ENCODE results near the gene GFI1B. TPM values are rescaled to one million over a fixed set of nuclear protein-coding genes. Genes with fewer than 3 reads are reported as not detected.

Gene GFI1B
- total RNA-seq, 2 donors from 2014 or later: 0.44 TPM; not detected in 1

DNA sequence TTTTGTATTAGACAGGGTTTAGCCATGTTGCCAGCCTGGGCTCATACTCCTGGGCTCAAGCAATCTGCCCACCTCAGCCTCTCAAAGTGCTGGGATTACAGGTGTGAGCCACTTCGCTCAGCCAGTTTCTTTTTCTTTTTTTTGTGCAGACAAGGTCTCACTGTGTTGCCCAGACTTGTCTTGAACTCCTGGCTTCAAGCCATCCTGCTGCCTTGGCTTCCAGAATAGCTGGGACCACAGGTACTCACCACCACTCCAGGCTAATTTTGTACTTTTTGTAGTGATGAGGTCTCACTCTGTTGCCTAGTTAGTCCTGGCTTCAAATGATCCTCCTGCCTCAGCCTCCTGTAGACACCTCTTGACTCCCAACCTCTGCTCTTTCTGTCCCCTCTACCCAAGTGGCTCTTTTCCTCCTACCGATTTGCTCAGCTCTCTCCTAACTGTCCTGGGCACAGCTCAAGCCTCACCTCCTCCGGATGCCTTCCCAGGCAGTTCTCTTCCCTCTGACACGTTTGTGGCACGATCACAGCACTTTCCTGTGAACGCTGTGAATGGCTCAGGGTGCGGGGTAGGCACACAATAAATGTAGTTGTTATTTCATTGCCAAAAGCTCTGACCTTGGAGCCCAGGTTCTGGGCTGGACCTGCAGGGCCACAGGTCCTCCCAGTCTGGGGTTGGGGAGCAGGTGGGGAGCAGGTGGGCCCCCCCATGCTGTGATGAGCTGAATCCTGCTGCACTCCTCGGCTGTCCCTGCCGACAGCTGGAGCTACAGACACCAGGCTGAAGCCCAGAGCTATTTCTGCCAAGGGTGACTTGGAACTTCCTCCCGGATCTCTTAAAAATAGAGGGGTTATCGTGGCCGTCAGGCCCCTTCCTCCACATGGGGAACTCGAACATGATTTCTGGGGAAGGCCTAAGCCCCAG lies 23.9 kb downstream of the GFI1B start:
- Histone ChIP-seq H3K9me3 (ENCODE audit: control insufficient read depth, low read length) (no peaks in the 10 kb centered on the region), H3K9ac (ENCODE audit: extremely low read depth, low read length, poor library complexity, severe bottlenecking) (no peak overlapping the region), H3K4me3 (ENCODE audit: low read length) (no peak overlapping the region), H3K27ac (ENCODE audit: low read depth, low read length) (no peak overlapping the region), H3K36me3 (ENCODE audit: control insufficient read depth, insufficient read depth, low read length) (no peaks in the 10 kb centered on the region), H3K4me1 (ENCODE audit: control insufficient read depth, insufficient read depth, low read length) (peaks cover 18% of the 10 kb centered on the region), H3K27me3 (ENCODE audit: control insufficient read depth, insufficient read depth, low read length, poor library complexity, severe bottlenecking) (peaks cover 10% of the 10 kb centered on the region)
- Mint-ChIP-seq H3K4me1 (peaks cover 36% of the 10 kb centered on the region), H3K9me3 (no peaks in the 10 kb centered on the region), H3K27ac (no peak overlapping the region), H3K27me3 (ENCODE audit: insufficient read depth) (peaks cover 33% of the 10 kb centered on the region), H3K36me3 (ENCODE audit: low read depth) (no peaks in the 10 kb centered on the region), H3K4me3 (no peak overlapping the region)
- TF ChIP-seq, protein P1, sequence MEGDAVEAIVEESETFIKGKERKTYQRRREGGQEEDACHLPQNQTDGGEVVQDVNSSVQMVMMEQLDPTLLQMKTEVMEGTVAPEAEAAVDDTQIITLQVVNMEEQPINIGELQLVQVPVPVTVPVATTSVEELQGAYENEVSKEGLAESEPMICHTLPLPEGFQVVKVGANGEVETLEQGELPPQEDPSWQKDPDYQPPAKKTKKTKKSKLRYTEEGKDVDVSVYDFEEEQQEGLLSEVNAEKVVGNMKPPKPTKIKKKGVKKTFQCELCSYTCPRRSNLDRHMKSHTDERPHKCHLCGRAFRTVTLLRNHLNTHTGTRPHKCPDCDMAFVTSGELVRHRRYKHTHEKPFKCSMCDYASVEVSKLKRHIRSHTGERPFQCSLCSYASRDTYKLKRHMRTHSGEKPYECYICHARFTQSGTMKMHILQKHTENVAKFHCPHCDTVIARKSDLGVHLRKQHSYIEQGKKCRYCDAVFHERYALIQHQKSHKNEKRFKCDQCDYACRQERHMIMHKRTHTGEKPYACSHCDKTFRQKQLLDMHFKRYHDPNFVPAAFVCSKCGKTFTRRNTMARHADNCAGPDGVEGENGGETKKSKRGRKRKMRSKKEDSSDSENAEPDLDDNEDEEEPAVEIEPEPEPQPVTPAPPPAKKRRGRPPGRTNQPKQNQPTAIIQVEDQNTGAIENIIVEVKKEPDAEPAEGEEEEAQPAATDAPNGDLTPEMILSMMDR (conservative IDR thresholded peaks at IDR 0.05): no peak
- WGBS, 2 experiments (ENCODE audit: insufficient coverage in 1 of 2, insufficient read length in 1 of 2): 71 to 84% methylated on average over 11 to 13 of the region's 13 CpGs
- DNase-seq: peak; percentile 44

DNA sequence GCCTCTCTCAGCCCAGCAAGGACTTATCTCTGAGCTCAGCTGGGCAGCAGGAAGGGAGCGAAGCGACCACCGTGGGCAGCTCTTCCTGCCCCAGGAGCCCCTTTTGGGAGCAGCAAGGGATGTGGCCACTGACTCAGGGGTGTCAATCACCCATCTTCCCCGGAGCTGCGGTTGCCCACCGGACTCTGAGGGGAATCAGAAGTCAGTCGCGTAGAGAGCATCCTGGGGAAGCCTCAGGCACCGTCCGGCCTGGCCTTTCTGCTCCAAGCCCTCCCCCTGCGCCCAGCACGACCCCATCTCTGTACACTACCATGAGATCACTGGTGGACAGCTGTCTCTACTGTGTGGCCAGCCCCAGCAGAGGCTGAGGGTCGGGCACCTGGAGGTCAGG lies 24.6 kb downstream of the GFI1B start:
- H3K27ac Mint-ChIP-seq: no peak overlapping the region
- Histone ChIP-seq H3K27me3 (ENCODE audit: control insufficient read depth, insufficient read depth, low read length, poor library complexity, severe bottlenecking) (peaks cover 10% of the 10 kb centered on the region), H3K27ac (ENCODE audit: low read depth, low read length) (no peak overlapping the region), H3K4me3 (ENCODE audit: low read length) (no peak overlapping the region), H3K4me1 (ENCODE audit: control insufficient read depth, insufficient read depth, low read length) (peaks cover 18% of the 10 kb centered on the region), H3K36me3 (ENCODE audit: control insufficient read depth, insufficient read depth, low read length) (no peaks in the 10 kb centered on the region), H3K9me3 (ENCODE audit: control insufficient read depth, low read length) (no peaks in the 10 kb centered on the region), H3K9ac (ENCODE audit: extremely low read depth, low read length, poor library complexity, severe bottlenecking) (no peak overlapping the region)
- H3K4me3 Mint-ChIP-seq: no peak overlapping the region
- DNase-seq: no peak
- H3K9me3 Mint-ChIP-seq: no peaks in the 10 kb centered on the region
- peaks cover 38% of the 10 kb centered on the region for H3K27me3 Mint-ChIP-seq (ENCODE audit: insufficient read depth)
- WGBS, 2 experiments (ENCODE audit: insufficient coverage in 1 of 2, insufficient read length in 1 of 2): 60 to 68% methylated on average over 13 of the region's 13 CpGs
- TF ChIP-seq, protein P1 (conservative IDR thresholded peaks at IDR 0.05): no peak
- no peaks in the 10 kb centered on the region for H3K36me3 Mint-ChIP-seq (ENCODE audit: low read depth)
- peaks cover 34% of the 10 kb centered on the region for H3K4me1 Mint-ChIP-seq

DNA sequence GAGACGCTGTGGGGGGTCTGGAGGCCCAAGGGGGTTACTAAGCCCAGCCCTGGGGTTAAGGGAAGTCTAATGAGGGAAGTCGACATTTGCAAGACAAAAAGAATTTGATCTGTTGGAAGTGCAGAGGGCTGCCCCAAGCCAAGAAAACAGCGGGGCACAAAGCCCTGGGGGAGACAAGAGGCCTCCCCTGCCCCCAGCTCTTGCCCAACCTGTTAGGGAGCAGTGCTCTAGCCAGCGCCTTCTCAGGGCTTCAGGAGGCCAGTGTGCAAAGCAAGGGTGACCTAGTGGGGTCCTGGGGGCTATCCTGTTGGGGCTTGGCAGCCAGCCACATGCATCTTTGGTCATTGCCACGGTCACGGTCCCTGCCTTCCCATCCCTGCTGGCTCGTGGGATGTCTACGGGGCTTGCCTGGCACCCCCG lies 25.2 kb downstream of the GFI1B start:
- Histone ChIP-seq H3K27me3 (ENCODE audit: control insufficient read depth, insufficient read depth, low read length, poor library complexity, severe bottlenecking) (peaks cover 10% of the 10 kb centered on the region), H3K36me3 (ENCODE audit: control insufficient read depth, insufficient read depth, low read length) (no peaks in the 10 kb centered on the region), H3K9ac (ENCODE audit: extremely low read depth, low read length, poor library complexity, severe bottlenecking) (no peak overlapping the region), H3K4me1 (ENCODE audit: control insufficient read depth, insufficient read depth, low read length) (peaks cover 18% of the 10 kb centered on the region), H3K4me3 (ENCODE audit: low read length) (no peak overlapping the region), H3K27ac (ENCODE audit: low read depth, low read length) (no peak overlapping the region), H3K9me3 (ENCODE audit: control insufficient read depth, low read length) (no peaks in the 10 kb centered on the region)
- no peaks in the 10 kb centered on the region for H3K36me3 Mint-ChIP-seq (ENCODE audit: low read depth)
- H3K4me3 Mint-ChIP-seq: peak overlapping the region; percentile 4
- TF ChIP-seq, protein P1 (conservative IDR thresholded peaks at IDR 0.05): no peak
- H3K9me3 Mint-ChIP-seq: no peaks in the 10 kb centered on the region
- 18 to 38% methylated on average over 4 to 9 of the region's 9 CpGs for WGBS, 2 experiments (ENCODE audit: insufficient coverage in 1 of 2, insufficient read length in 1 of 2)
- peak overlapping the region; percentile 75 for H3K27ac Mint-ChIP-seq
- H3K27me3 Mint-ChIP-seq (ENCODE audit: insufficient read depth): peaks cover 44% of the 10 kb centered on the region
- DNase-seq: peak; percentile 79
- peaks cover 34% of the 10 kb centered on the region for H3K4me1 Mint-ChIP-seq
